Osteocyte (in vitro differentiated cells): Measurements from ENCODE around the gene TERB1. TPM values are rescaled to one million over a fixed set of nuclear protein-coding genes. Genes with fewer than 3 reads are reported as not detected.
A peak's percentile ranks its signal among the peaks of the same experiment; 100 is the strongest.

Source experiments
- DNase-seq: peaks from one replicate; pipeline ENCODE4 v3.0.0; 2021; ENCODE audit warnings: mixed read lengths; ENCODE audit not compliant: unreplicated experiment; ENCODE audit errors: extremely low spot score
- H3K27ac Mint-ChIP-seq: one replicate; pipeline ENCODE4 v1.8.0; 2021; ENCODE audit warnings: mild to moderate bottlenecking, mixed read lengths; ENCODE audit not compliant: unreplicated experiment
- H3K27me3 Mint-ChIP-seq: one replicate; pipeline ENCODE4 v1.8.0; 2021; ENCODE audit warnings: mixed read lengths; ENCODE audit not compliant: unreplicated experiment
- H3K36me3 Mint-ChIP-seq: one replicate; pipeline ENCODE4 v1.8.0; 2021; ENCODE audit warnings: mixed read lengths; ENCODE audit not compliant: unreplicated experiment
- H3K4me1 Mint-ChIP-seq: one replicate; pipeline ENCODE4 v1.8.0; 2021; ENCODE audit warnings: mixed read lengths; ENCODE audit not compliant: unreplicated experiment
- H3K4me3 Mint-ChIP-seq: one replicate; pipeline ENCODE4 v1.8.0; 2021; ENCODE audit warnings: mild to moderate bottlenecking, moderate library complexity, mixed read lengths; ENCODE audit not compliant: unreplicated experiment
- H3K9me3 Mint-ChIP-seq: one replicate; pipeline ENCODE4 v1.8.0; 2021; ENCODE audit warnings: mixed read lengths; ENCODE audit not compliant: unreplicated experiment
- CTCF ChIP-seq: fragments of 200-600 bp; sonication (generic); IDR thresholded peaks from 2 replicates; pipeline ENCODE4 v1.5.0; 2021; ENCODE audit warnings: antibody characterized with exemption, mild to moderate bottlenecking, moderate library complexity
- total RNA-seq: library from RNA; stranded (reverse); gene quantifications from 2 replicates; pipeline ENCODE4 v1.2.1, GENCODE V29; 2021

Gene TERB1
- total RNA-seq, 1 donor from 2014 or later: 0.43 TPM

GRCh38 chr16:66845080-66845410 is 43.7 kb upstream of the TERB1 start:
- H3K4me3 Mint-ChIP-seq: peak overlapping the region; percentile 52
- no peak for DNase-seq

GRCh38 chr16:66844342-66845079 is 43.1 kb upstream of the TERB1 start, which contains the start of gene CA7:
CA7 (plus strand) TSS chr16:66844414; CDS start chr16:66844488, 74 bp downstream.
- Mint-ChIP-seq H3K4me3 (peak within 1 kb of the TSS; percentile 72), H3K27me3 (peaks cover 52% of the 10 kb centered on the region), H3K4me1 (peaks cover 24% of the 10 kb centered on the region), H3K27ac (no peak within 1 kb of the TSS), H3K9me3 (peaks cover under 1% of the 10 kb centered on the region), H3K36me3 (no peaks in the 10 kb centered on the region)
- DNase-seq: no peak
- TF ChIP-seq CTCF: no peak

More at GRCh38 chr16:66845080-66845410, 43.7 kb upstream of the TERB1 start:
- Mint-ChIP-seq H3K4me1 (peaks cover 24% of the 10 kb centered on the region), H3K27ac (no peak overlapping the region), H3K36me3 (no peaks in the 10 kb centered on the region), H3K27me3 (peaks cover 47% of the 10 kb centered on the region), H3K9me3 (no peaks in the 10 kb centered on the region)
- TF ChIP-seq CTCF: no peak

- Mint-ChIP-seq H3K9me3 (peaks cover 6% of the 10 kb centered on the region), H3K4me1 (peaks cover 24% of the 10 kb centered on the region), H3K36me3 (no peaks in the 10 kb centered on the region), H3K27me3 (peaks cover 58% of the 10 kb centered on the region), H3K27ac (no peak overlapping the region), H3K4me3 (peak overlapping the region; percentile 72)
- no peak for DNase-seq
- TF ChIP-seq CTCF: no peak
Observed at GRCh38 chr16:66844009-66844341, 42.6 kb upstream of the TERB1 start.

GRCh38 chr16:66843191-66843590 is 41.8 kb upstream of the TERB1 start:
- Mint-ChIP-seq H3K36me3 (peaks cover 5% of the 10 kb centered on the region), H3K4me3 (no peak overlapping the region), H3K9me3 (peaks cover 13% of the 10 kb centered on the region), H3K27ac (no peak overlapping the region), H3K27me3 (peaks cover 63% of the 10 kb centered on the region), H3K4me1 (peaks cover 24% of the 10 kb centered on the region)
- DNase-seq: no peak
- TF ChIP-seq CTCF: no peak

- Mint-ChIP-seq H3K36me3 (peaks cover 5% of the 10 kb centered on the region), H3K4me1 (peaks cover 24% of the 10 kb centered on the region), H3K27ac (no peak overlapping the region), H3K27me3 (peaks cover 62% of the 10 kb centered on the region), H3K4me3 (no peak overlapping the region), H3K9me3 (peaks cover 15% of the 10 kb centered on the region)
- DNase-seq: no peak
- TF ChIP-seq CTCF: no peak
Observed at GRCh38 chr16:66842765-66843164, 41.4 kb upstream of the TERB1 start.
